ENCODE data around the gene TPPP2.

GRCh38 chr14:21018286-21018685, 11.7 kb upstream of the TPPP2 start:
- TF ChIP-seq CTCF (IDR thresholded peaks at IDR 0.05) (no peak), POLR2A (IDR thresholded peaks at IDR 0.05) (no peak)
